ENCODE measurements around the gene FBL. TPM values are rescaled to one million over a fixed set of nuclear protein-coding genes. Genes with fewer than 3 reads are reported as not detected.
A peak's percentile ranks its signal among the peaks of the same experiment; 100 is the strongest.
"Not testable (repeated sequence)": the region's sequence is repeated elsewhere in the genome, so short reads cannot be mapped to it uniquely, and the experiment has no call there.

FBL gene
- total RNA-seq, 1 donor from 2014 or later: 311 TPM

DNA sequence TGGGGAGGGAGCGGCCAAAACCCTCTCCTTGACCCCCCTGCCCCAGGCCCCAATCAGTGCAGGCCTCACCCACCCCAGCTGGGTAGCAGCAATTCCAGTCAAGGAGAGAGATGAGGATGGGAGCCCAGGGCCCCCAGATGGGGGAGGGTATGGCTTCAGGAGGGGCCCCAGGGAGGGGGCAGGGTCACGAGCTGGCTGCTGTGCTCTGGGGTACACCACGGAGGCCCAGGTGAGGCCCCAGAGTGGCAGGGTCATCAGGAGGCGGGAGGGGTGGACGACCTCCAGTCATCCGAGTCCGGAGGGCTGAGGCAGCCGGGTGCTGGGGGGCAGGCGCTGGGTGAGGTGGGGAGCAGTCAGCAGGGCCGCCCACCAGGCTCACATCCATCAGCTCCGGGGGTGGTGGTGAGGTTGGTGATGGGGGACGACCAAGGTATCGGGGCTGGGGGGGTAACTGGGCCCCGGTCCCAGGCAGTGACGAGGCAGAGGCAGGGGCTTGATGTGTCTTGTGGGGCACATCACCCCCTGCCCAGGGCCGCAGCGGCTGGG, 20.6 kb downstream of the FBL start:
- no peak for DNase-seq (ENCODE audit: low spot score)

GRCh38 chr19:39825093-39825463, 21.1 kb downstream of the FBL start:
- no peak for DNase-seq (ENCODE audit: low spot score)

DNA sequence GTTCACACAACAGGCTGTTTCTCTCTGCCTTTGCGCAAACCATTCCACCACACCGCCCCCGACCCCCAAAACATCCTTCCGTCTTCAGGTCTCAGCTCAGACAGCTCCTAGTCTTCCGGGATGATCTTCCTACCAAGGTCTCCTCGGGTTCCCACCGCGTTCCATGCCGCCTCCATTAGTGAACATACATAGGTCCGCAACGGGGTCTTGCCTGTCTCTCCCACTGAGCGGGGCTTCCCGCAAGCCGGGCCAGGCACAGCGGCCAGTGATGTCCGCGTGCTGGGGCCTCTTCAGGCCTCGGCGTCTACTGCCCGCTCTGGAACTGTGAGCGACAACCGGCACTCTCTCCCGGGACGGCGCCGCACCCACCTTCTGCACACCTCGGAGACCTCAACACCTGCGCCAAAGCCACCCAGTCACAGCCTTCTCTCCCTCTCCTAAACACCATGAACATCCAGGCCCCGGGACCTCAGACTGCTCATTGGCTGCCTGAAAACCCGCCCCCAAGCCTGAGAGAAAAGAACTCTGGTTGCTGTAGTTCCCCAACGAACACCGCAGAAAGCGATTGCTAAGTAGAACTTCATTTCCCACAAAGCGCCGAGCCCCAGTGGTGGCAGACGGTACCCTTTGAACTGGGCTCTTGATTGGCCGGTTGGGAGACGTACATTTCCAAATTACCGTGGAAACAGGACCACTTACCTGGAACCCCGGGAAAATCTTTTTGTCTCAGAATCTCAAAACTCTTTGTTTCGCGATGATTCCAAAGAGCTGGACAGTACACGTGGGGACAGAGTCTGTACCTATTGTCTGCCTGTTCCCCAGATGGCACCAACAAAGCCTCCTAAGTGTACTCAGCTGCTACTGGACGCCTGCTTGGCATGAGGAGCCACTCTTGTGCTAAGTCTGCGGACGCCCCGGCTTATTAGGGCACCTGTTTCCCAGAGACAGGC, 21.8 kb downstream of the FBL start:
- DNase-seq (ENCODE audit: low spot score): peak; percentile 93

DNA sequence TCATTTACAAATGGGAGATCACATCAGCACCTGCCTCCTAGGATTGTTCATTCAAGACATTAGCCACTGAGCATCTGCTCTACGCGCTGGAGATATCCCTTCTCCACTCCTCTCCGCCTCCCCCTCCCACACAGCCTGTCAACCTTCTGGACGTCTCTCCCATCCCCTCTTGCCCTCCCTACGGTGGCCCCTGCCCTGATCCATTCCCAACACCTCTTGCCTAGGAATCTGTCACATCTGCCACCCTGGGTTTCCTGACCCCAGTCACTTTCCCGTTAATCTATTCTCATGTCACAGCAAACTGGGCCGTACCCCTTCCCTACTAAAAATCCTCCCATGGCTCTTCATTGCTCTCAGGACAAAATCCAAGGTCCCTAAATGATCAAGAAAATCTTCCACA, 22.5 kb downstream of the FBL start:
- DNase-seq (ENCODE audit: low spot score): no peak

- DNase-seq (ENCODE audit: low spot score): no peak
Observed at GRCh38 chr19:39820696-39821095, 25.5 kb downstream of the FBL start.

- DNase-seq (ENCODE audit: low spot score): no peak
Observed at GRCh38 chr19:39819786-39820185, 26.4 kb downstream of the FBL start.

DNA sequence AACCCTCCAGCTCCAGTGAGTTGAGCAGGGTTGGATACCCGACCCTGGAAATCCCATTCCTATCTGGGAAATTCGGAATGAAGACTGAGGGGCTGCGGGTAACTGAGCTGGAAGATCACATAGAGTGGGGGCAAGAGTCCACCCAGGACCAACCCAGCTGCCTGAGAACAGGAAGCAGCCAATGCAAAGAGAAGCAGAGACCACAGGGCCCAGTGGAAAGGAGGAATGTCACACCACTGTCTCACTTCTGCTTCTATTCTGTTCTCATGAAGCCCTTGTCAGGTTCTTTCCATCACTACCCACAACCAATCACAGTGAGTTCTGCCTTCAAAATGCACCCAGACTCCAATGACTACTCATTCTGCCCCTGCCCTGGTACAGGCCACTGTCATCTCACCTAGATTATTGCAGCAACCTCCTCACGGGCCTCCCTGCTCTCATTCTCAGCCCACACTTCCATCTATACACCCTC, 27.5 kb downstream of the FBL start:
- DNase-seq (ENCODE audit: low spot score): no peak

- no peak for DNase-seq (ENCODE audit: low spot score)
Observed at GRCh38 chr19:39817888-39818561, 28.2 kb downstream of the FBL start.

DNA sequence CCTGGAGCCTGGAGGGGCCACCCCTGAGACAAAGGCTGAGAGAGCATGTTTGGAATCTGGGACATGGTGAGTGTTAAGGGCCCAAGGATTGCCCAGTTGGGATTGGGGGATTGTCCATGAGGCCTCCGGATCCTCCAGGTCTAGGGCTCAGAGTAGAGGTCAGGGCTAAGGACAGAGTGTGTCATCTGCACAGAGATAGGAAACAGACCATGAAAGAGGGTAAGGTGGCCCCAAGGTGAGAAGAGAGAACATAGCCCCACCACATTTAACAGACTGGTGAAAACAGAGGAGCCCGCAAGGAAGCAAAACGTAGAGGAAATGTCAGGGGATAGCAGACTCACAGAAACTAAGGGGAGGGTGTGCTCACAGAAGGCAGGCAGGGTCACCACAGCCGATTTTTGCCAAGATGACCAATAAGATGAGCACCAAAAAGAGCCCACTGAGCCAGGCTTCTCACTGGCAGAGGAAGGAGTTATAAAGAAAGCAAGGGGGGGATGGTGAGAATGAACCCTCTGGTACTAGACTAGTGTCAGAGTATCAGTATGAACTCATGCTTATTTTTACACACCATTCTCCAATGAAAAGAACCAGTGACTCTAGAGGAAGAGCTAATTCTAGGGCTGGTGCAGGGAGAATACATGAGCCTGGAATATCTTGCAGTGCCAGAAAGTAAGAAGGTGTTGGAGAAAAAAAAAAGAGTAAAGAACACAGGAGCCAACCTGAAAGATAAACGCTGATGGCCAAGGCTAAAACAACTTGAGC, 29.7 kb downstream of the FBL start:
- DNase-seq (ENCODE audit: low spot score): no peak

GRCh38 chr19:39814595-39814994, 31.6 kb downstream of the FBL start:
- DNase-seq (ENCODE audit: low spot score): no peak

- not testable (repeated sequence) for DNase-seq (ENCODE audit: low spot score)
Observed at GRCh38 chr19:39814111-39814510, 32.1 kb downstream of the FBL start.

- no peak for DNase-seq (ENCODE audit: low spot score)
Observed at GRCh38 chr19:39813264-39813993, 32.8 kb downstream of the FBL start.

DNA sequence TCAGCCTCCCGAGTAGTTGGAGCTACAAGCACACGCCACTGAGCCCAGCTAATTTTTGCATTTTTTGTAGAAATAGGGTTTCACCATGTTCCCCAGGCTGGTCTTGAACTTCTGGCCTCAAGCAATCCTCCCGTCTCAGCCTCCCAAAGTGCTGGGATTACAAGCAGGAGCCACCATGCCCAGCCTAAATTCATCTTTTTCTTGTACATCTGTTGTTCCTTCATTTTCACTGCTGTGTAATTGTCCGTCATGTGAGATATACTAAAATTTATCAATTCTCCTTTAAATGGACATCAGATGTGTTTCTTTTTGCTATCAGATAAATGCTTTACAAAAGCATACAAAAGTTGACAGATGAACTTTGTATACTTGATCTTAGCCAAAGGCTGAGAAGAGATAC, 35.1 kb downstream of the FBL start:
- DNase-seq (ENCODE audit: low spot score): no peak

DNA sequence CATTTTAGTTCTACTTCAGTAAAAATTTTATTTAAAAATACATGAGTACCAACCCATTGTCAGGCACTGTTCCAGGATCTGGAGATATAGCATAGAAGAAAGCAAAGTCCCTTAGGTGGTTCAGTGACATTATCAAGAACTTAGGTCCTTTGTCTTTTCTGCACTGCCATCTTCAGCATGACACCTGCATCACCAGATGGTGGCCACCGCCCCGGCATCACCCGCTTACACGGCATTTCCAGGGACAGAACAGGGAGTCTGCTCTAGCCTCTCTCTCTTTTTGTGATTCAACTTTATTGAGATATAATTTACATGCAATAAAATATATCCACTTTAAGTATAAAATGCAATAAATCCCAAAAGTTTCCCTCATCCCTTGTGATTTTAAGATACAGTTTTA, 35.8 kb downstream of the FBL start:
- no peak for DNase-seq (ENCODE audit: low spot score)

DNA sequence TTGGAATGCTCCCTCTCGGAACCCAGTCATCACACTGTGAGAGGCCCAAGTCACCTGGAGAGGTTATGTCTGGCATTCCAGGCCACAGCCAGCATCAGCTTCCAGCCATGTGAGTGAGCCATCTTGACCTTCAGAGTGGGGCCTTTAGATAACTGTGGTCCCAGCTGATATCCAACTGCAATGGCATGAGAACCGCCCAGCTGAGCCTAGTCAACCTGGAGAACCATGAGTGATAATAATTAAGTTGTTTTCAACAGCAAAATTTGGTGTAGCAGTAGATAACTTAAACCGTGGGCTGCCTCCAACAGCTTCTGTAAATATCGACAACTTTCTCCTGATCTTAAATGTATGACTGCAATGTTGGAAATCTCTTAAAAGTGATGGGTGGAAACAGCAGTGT, 36.8 kb downstream of the FBL start:
- no peak for DNase-seq (ENCODE audit: low spot score)

DNA sequence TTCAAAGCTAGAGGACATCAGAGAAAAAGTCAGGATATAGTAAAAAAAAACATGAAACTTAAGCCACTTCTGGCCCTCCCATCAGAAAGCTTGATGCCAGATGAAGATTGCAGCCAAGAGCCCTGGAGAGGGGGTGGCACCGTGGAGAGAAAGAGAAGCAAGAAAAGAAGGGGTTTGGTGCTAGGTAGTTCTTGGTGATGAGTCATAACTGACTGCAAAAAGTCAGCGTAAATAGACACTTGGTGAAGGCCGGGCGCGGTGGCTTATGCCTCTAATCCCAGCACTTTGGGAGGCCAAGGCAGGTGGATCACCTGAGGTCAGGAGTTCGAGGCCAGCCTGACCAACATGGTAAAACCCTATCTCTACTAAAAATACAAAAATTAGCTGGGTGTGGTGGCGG, 37.5 kb downstream of the FBL start:
- not testable (repeated sequence) for DNase-seq (ENCODE audit: low spot score)

DNA sequence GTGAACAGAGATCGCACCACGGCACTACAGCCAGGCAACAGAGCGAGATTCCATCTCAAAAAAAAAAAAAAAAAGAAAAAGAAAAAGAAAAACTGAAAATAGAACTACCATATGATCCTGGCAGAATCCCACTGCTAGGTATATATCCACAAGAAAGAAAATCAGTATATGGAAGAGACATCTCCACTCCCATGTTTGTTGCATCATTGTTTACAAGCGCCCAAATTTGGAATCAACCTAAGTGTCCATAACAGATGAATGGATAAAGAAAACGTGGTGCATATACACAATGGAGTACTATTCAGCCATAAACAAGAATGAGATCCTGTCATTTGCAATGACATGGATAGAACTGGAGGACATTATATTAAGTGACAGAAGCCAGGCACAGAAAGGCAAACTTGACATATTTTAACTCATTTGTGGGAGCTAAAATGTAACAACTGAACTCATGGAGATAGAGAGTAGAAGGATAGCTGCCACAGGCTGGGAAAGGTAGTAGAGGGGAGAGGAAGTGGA, 38.3 kb downstream of the FBL start:
- DNase-seq (ENCODE audit: low spot score): no peak

- DNase-seq (ENCODE audit: low spot score): no peak
Observed at GRCh38 chr19:39805104-39805503, 41.1 kb downstream of the FBL start.

GRCh38 chr19:39802958-39803357, 43.2 kb downstream of the FBL start:
- no peak for DNase-seq (ENCODE audit: low spot score)

DNA sequence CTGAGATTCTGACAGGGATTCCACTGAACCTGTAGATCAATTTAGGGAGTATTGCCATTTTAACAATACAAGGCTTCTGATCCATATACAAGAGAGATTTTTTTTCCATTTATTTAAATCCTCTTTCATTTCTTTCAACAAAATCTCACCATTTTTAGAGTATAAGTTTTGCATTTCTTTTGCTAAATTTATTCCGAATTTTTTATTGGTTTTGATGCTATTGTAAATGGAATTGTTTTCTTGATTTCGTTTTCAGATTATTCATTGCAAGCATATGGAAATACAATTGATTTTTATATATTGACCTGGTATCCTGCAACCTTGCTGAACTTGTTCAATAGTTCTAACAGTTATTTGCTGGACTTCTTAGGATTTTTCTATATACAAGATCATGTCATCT, 49.1 kb downstream of the FBL start:
- no peak for DNase-seq (ENCODE audit: low spot score)

DNA sequence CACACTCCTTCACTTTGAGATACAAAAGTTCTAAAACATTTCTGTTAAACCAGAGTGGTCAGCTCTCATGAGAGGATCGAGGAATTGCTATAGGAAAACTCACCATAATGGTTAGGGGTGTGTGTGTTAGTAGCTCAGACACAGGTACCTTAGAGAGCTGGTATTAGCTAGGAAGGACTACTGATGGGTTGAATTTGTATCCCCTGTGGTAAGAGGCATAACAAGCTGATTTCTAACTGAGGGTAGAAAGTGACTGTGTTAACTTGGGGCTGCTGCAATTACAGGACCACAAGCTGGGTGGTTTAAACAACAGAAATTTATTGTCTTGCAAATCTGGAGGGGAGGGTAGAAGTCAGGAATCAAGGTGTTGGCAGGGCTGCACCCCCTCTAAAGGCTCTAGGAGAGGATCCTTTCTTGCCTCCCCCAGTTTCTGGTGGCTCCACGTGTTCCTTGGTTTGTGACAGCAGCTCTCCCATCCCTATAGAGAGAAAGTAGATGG, 50.1 kb downstream of the FBL start:
- DNase-seq (ENCODE audit: low spot score): no peak

All from ureter (tissue), 1 donor.